ENCODE data around the gene TMEM120B. TPM values are rescaled to one million over a fixed set of nuclear protein-coding genes. Genes with fewer than 3 reads are reported as not detected.
"Not testable (repeated sequence)": the region's sequence is repeated elsewhere in the genome, so short reads cannot be mapped to it uniquely, and the experiment has no call there.

Gene TMEM120B
- total RNA-seq (10 to 100 TPM; 13.3 to 14.4 TPM), polyA plus RNA-seq (1 to 10 TPM; 2.1 to 2.5 (median 2.4) TPM), total RNA-seq (22.8 to 49.4 (median 30.7) reads per million in 6 experiments)

- peak; percentile 73 to 92 (median 84) for DNase-seq
- POLR2A ChIA-PET, result interaction anchor here (0.5 to 3.8 kb wide), 18 partner anchors 14 to 800 kb away, joined by 3 to 35 read pairs (median 5); partner anchors contain the start of genes ORAI1, PSMD9 and RHOF
- H3K4me1 Mint-ChIP-seq, result peaks cover 8 to 49% (median 34%) of the 10 kb centered on the region in 4 donors
- no peaks in the 10 kb centered on the region for H3K9me3 Mint-ChIP-seq
- H3K4me3 Mint-ChIP-seq, result peak within 1 kb of the TSS; percentile 84 to 98 (median 94)
- H3K27me3 Mint-ChIP-seq, result no peaks in the 10 kb centered on the region
- H3K36me3 Mint-ChIP-seq, result no peaks in the 10 kb centered on the region
- ATAC-seq, result peak; percentile 82 to 85
- H3K27ac Mint-ChIP-seq, result peak within 1 kb of the TSS; percentile 82 to 98 (median 94)
Observed at GRCh38 chr12:121712461-121713256, at the start of gene TMEM120B. Gene TMEM120B, plus strand, starts transcription at chr12:121712752. Its CDS starts 144 bp downstream, at chr12:121712896.

GRCh38 chr12:121663610-121663929, 49.0 kb upstream of the TMEM120B start:
- POLR2A ChIA-PET, result interaction anchor here (0.8 to 10.2 kb wide), 5 partner anchors 9 to 69 kb away, joined by 3 to 291 read pairs (median 6); partner anchors contain the start of gene ORAI1
- H3K4me1 Mint-ChIP-seq, result peaks cover 31 to 82% (median 68%) of the 10 kb centered on the region in 4 donors
- ATAC-seq, result no peak
- H3K27ac Mint-ChIP-seq, result peak overlapping the region; percentile 93 to 99 (median 96)
- H3K9me3 Mint-ChIP-seq, result peaks cover 0 to 1% (median 0%) of the 10 kb centered on the region in 9 donors
- H3K36me3 Mint-ChIP-seq, result peaks cover 0 to 2% (median 0%) of the 10 kb centered on the region in 3 donors
- H3K4me3 Mint-ChIP-seq, result peak overlapping the region; percentile 79 to 91 (median 89)
- H3K27me3 Mint-ChIP-seq, result no peaks in the 10 kb centered on the region
- DNase-seq, result no peak

GRCh38 chr12:121666829-121667228, 45.7 kb upstream of the TMEM120B start:
- H3K36me3 Mint-ChIP-seq, DNase-seq, ATAC-seq, H3K27me3 Mint-ChIP-seq, H3K9me3 Mint-ChIP-seq: not testable (repeated sequence)
- peaks cover 25 to 66% (median 56%) of the 10 kb centered on the region in 4 donors for H3K4me1 Mint-ChIP-seq
- peak overlapping the region in 6 of 10 donors; percentile 51 to 83 (median 76) for H3K4me3 Mint-ChIP-seq
- POLR2A ChIA-PET, result interaction anchor here (0.6 to 10.2 kb wide), 6 partner anchors 10 to 137 kb away, joined by 4 to 291 read pairs (median 5); partner anchors contain the start of gene ORAI1
- H3K27ac Mint-ChIP-seq, result peak overlapping the region; percentile 83 to 95 (median 92)

DNA sequence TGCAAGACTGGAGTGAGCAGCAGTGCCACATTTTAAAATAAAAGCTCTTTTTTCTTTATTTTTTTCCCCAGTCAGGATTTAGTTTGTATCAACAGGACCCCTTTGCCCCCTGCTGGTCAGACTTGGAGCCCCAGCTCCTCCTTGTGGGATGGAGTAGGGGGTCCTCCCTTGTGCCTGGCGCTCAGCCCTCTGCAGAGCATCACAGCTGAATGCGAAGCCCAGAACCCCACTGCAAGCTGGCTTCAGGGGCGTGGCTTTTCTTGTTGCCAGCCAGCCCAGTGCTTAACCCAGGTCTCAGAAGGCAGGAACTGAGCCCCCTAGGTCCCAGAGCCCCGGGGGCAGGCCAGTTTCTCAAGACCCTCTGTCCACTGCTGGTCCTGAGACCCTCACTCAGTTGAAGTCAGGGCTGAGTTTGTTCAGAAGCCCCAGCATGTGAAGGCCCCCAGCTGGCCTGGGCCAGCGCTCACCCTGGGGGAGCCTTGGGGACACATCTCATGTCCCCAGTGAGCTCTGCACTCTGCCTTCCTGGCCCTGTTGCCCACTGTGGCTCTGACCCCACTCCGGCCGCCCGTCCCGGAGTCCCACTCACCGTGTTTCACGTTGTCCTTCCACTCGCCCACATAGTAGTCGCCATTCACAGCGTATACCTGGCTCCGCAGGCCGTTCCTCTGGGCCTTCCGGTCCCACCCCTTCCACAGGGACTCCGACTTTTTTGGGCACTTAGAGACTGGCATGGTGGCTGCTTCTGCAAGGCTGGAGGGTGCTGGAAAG, 43.6 kb upstream of the TMEM120B start:
- no peaks in the 10 kb centered on the region for H3K27me3 Mint-ChIP-seq
- peaks cover 0 to 2% (median 0%) of the 10 kb centered on the region in 3 donors for H3K36me3 Mint-ChIP-seq
- H3K27ac Mint-ChIP-seq, result peak overlapping the region in 9 of 10 donors; percentile 48 to 94 (median 85)
- peak overlapping the region in 7 of 10 donors; percentile 18 to 68 (median 45) for H3K4me3 Mint-ChIP-seq
- peaks cover 24 to 64% (median 62%) of the 10 kb centered on the region in 4 donors for H3K4me1 Mint-ChIP-seq
- POLR2A ChIA-PET, result interaction anchor here (0.6 to 10.2 kb wide), 14 partner anchors 10 to 177 kb away, joined by 3 to 291 read pairs (median 6); partner anchors contain the start of gene ORAI1
- ATAC-seq (no peak), DNase-seq (peak; percentile 46 to 85 (median 60))
- no peaks in the 10 kb centered on the region for H3K9me3 Mint-ChIP-seq

DNA sequence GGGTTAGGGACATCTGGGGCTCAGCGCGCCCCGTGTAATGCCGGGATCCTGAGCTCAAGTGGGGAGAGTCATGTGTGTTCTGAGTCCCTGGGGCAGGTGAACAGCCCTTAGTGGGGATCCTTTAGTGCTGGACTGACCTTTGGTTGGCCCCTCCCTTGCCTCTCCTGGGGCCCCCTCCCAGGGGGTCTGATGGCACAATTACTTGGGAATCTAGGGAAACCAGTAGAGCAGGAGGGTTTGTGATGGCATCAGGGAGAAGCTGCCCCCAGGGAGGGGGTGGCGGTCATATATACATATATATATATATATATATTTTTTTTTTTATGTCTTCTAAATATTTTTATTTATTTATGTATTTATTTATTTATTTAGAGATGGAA, 43.0 kb upstream of the TMEM120B start, which contains the start of gene MORN3:
MORN3 (minus strand) TSS at position 134 of the 380 bp plus-strand sequence. CDS start 171 bp downstream, outside the sequence.
- Mint-ChIP-seq H3K27ac (peak within 1 kb of the TSS; percentile 48 to 100 (median 86)), H3K4me3 (peak within 1 kb of the TSS in 7 of 10 donors; percentile 18 to 68 (median 45)), H3K27me3 (no peaks in the 10 kb centered on the region), H3K4me1 (peaks cover 21 to 59% (median 58%) of the 10 kb centered on the region in 4 donors), H3K9me3 (no peaks in the 10 kb centered on the region), H3K36me3 (peaks cover 0 to 2% (median 0%) of the 10 kb centered on the region in 3 donors)
- POLR2A ChIA-PET, result interaction anchor here (1.0 to 10.2 kb wide), 6 partner anchors 10 to 117 kb away, joined by 7 to 291 read pairs (median 23); partner anchors contain the start of gene ORAI1
- ATAC-seq (no peak), DNase-seq (no peak)

GRCh38 chr12:121673013-121673511, 39.5 kb upstream of the TMEM120B start:
- peak overlapping the region; percentile 91 to 100 (median 100) for H3K27ac Mint-ChIP-seq
- ATAC-seq, result peak in 1 of 2 donors; percentile 0
- peak overlapping the region; percentile 88 to 98 (median 97) for H3K4me3 Mint-ChIP-seq
- DNase-seq, result peak in 2 of 10 donors; percentile 19 to 65
- POLR2A ChIA-PET, result interaction anchor here (0.9 to 10.2 kb wide), 16 partner anchors 8 to 142 kb away, joined by 3 to 291 read pairs (median 10); partner anchors contain the start of genes KDM2B and ORAI1
- H3K4me1 Mint-ChIP-seq, result peaks cover 12 to 36% (median 34%) of the 10 kb centered on the region in 4 donors
- H3K36me3 Mint-ChIP-seq, result no peaks in the 10 kb centered on the region
- no peaks in the 10 kb centered on the region for H3K9me3 Mint-ChIP-seq
- no peaks in the 10 kb centered on the region for H3K27me3 Mint-ChIP-seq

DNA sequence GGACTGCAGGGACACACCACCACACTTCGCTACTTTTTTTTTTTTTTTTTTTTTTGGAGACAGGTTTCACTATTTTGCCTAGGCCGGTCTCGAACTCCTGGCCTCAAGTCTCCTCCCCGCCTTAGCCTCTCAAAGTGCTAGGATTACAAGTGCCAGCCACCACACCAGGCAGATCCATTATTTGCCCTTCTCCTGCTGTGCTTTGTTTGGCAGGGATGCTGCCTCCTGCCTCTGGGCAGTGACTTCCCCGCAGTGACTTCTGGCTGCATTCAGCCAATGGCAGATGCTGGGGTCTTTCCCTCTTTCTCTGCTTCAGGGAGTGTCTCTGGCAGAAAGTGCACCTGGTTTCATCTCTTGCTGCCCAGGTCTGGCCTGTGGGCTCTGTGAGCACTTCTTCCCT, 36.4 kb upstream of the TMEM120B start:
- no peak overlapping the region for H3K4me3 Mint-ChIP-seq

GRCh38 chr12:121678305-121678704, 34.2 kb upstream of the TMEM120B start:
- no peaks in the 10 kb centered on the region for H3K27me3 Mint-ChIP-seq
- POLR2A ChIA-PET, result interaction anchor here (1.1 kb wide), 1 partner anchor 47 kb away, joined by 5 read pairs; no protein-coding TSS in a partner anchor
- no peaks in the 10 kb centered on the region for H3K36me3 Mint-ChIP-seq
- peaks cover 8 to 13% (median 12%) of the 10 kb centered on the region in 4 donors for H3K4me1 Mint-ChIP-seq
- ATAC-seq, result no peak
- peak overlapping the region in 2 of 10 donors; percentile 59 to 96 for H3K27ac Mint-ChIP-seq
- no peak overlapping the region for H3K4me3 Mint-ChIP-seq
- DNase-seq, result no peak
- no peaks in the 10 kb centered on the region for H3K9me3 Mint-ChIP-seq

More for the DNA sequence above, 36.4 kb upstream of the TMEM120B start:
- POLR2A ChIA-PET, result no interaction called here
- Mint-ChIP-seq H3K4me1 (peaks cover 17 to 30% (median 26%) of the 10 kb centered on the region in 4 donors), H3K27me3 (no peaks in the 10 kb centered on the region), H3K9me3 (no peaks in the 10 kb centered on the region), H3K36me3 (no peaks in the 10 kb centered on the region), H3K27ac (peak overlapping the region in 9 of 10 donors; percentile 11 to 96 (median 33))
- ATAC-seq (no peak), DNase-seq (no peak)

- POLR2A ChIA-PET, result interaction anchor here (1.1 to 5.9 kb wide), 2 partner anchors 47 to 51 kb away, joined by 5 to 33 read pairs; partner anchors contain the start of gene ORAI1
- DNase-seq (no peak), ATAC-seq (no peak)
- Mint-ChIP-seq H3K27me3 (no peaks in the 10 kb centered on the region), H3K4me1 (peaks cover 4 to 10% (median 7%) of the 10 kb centered on the region in 4 donors), H3K9me3 (no peaks in the 10 kb centered on the region), H3K36me3 (no peaks in the 10 kb centered on the region), H3K4me3 (peak overlapping the region in 1 of 10 donors; percentile 31), H3K27ac (peak overlapping the region in 7 of 10 donors; percentile 7 to 96 (median 59))
Observed at GRCh38 chr12:121678716-121679300, 33.7 kb upstream of the TMEM120B start.

GRCh38 chr12:121679661-121680197, 32.8 kb upstream of the TMEM120B start:
- not testable (repeated sequence) for H3K4me1 Mint-ChIP-seq, H3K4me3 Mint-ChIP-seq, H3K9me3 Mint-ChIP-seq, H3K36me3 Mint-ChIP-seq, ATAC-seq, DNase-seq, H3K27me3 Mint-ChIP-seq
- POLR2A ChIA-PET, result interaction anchor here (0.7 to 5.9 kb wide), 4 partner anchors 48 to 127 kb away, joined by 5 to 33 read pairs (median 6); partner anchors contain the start of gene ORAI1
- peak overlapping the region in 3 of 10 donors; percentile 36 to 96 (median 59) for H3K27ac Mint-ChIP-seq

DNA sequence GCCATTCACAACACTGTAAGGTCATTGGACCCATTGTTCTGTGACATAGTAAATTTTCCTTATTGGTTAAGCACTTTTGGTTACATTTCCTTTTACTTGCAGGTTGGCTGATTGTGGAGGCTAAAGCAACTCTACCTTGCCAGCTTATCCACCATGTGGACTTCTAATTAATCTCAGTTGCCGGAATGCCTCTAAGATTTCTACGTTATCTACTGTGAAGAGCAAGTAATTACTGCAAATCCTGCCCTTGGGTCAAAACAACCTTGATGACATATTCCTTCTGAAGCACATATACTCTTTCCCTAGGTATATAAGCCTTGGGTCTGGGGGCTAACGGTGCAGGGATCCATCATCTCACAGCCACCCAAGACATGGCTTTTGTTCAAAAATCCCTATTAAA, 23.6 kb upstream of the TMEM120B start:
- ATAC-seq (no peak), DNase-seq (no peak)
- no peaks in the 10 kb centered on the region for H3K36me3 Mint-ChIP-seq
- H3K4me3 Mint-ChIP-seq, result peak overlapping the region in 1 of 10 donors; percentile 7
- H3K9me3 Mint-ChIP-seq, result no peaks in the 10 kb centered on the region
- peak overlapping the region in 6 of 10 donors; percentile 27 to 68 (median 48) for H3K27ac Mint-ChIP-seq
- peaks cover 4 to 13% (median 11%) of the 10 kb centered on the region in 4 donors for H3K4me1 Mint-ChIP-seq
- H3K27me3 Mint-ChIP-seq, result no peaks in the 10 kb centered on the region
- POLR2A ChIA-PET, result interaction anchor here (0.5 to 0.7 kb wide), 3 partner anchors 12 to 77 kb away, joined by 3 read pairs; no protein-coding TSS in a partner anchor
